ENCODE measurements around the gene GNAO1.

GRCh38 chr16:56303066-56303715 lies 111.9 kb downstream of the GNAO1 start:
- TF ChIP-seq ZFP30 (CRISPR knock-in tag; IDR thresholded peaks at IDR 0.05) (no peak), OSR1 (CRISPR knock-in tag; IDR thresholded peaks at IDR 0.05) (no peak), GLIS3 (CRISPR knock-in tag; IDR thresholded peaks at IDR 0.05) (no peak), RARB (CRISPR knock-in tag; IDR thresholded peaks at IDR 0.05) (no peak), PATZ1 (CRISPR knock-in tag; IDR thresholded peaks at IDR 0.05; ENCODE audit: borderline replicate concordance) (no peak)
